Raji (cell line): ENCODE data around the gene MVD.

Experiments used
- POLR2A ChIP-seq: IDR thresholded peaks from 2 replicates; pipeline ENCODE4 v1.6.1; 2011; ENCODE audit warnings: low read depth, low read length, control low read depth; ENCODE audit not compliant: insufficient read depth

Gene MVD

GRCh38 chr16:88623858-88624257 lies 39.0 kb downstream of the MVD start:
- no peak for TF ChIP-seq POLR2A

GRCh38 chr16:88622866-88623265 lies 40.0 kb downstream of the MVD start:
- TF ChIP-seq POLR2A: no peak

- TF ChIP-seq POLR2A: no peak
These were observed 40.8 kb downstream of the MVD start for GRCh38 chr16:88622125-88622524.

GRCh38 chr16:88619859-88620815 lies 42.8 kb downstream of the MVD start:
- TF ChIP-seq POLR2A: no peak

GRCh38 chr16:88618956-88619667 lies 43.8 kb downstream of the MVD start:
- TF ChIP-seq POLR2A: no peak

- TF ChIP-seq POLR2A: no peak
These were observed 44.5 kb downstream of the MVD start for GRCh38 chr16:88618182-88618955.

- TF ChIP-seq POLR2A: no peak
These were observed 45.4 kb downstream of the MVD start for GRCh38 chr16:88617268-88618031.

- no peak for TF ChIP-seq POLR2A
These were observed 46.2 kb downstream of the MVD start for GRCh38 chr16:88616736-88617135.

GRCh38 chr16:88616320-88616719 lies 46.6 kb downstream of the MVD start:
- TF ChIP-seq POLR2A: no peak

- TF ChIP-seq POLR2A: no peak
These were observed 47.9 kb downstream of the MVD start for GRCh38 chr16:88614818-88615580.

- no peak for TF ChIP-seq POLR2A
These were observed 48.7 kb downstream of the MVD start for GRCh38 chr16:88613911-88614817.

GRCh38 chr16:88613293-88613692 lies 49.6 kb downstream of the MVD start:
- TF ChIP-seq POLR2A: no peak
